TTC549 (cell line): Measurements from ENCODE around the gene BLOC1S2.
"Not testable (repeated sequence)": the region's sequence is repeated elsewhere in the genome, so short reads cannot be mapped to it uniquely, and the experiment has no call there.

Experiments
- FAIRE-seq: peaks from 2 replicates; lab custom pipeline; 2012; peaks lifted over from hg19 to GRCh38; lab: Jason Lieb, UNC

Gene BLOC1S2

GRCh38 chr10:100286051-100287033 lies at the start of gene BLOC1S2:
Gene BLOC1S2, minus strand, starts transcription at chr10:100286680. Its CDS starts 21 bp downstream, at chr10:100286659.
- no peak for FAIRE-seq

GRCh38 chr10:100334762-100335161 lies 48.3 kb upstream of the BLOC1S2 start:
- no peak for FAIRE-seq

- no peak for FAIRE-seq
Measured at GRCh38 chr10:100333661-100334440, 47.4 kb upstream of the BLOC1S2 start.

- FAIRE-seq = no peak
Measured at GRCh38 chr10:100333106-100333505, 46.6 kb upstream of the BLOC1S2 start.

- FAIRE-seq = no peak
Measured at GRCh38 chr10:100330079-100330478, 43.6 kb upstream of the BLOC1S2 start, which contains the start of gene PKD2L1. Gene PKD2L1, minus strand, starts transcription at chr10:100330228. Its CDS starts 125 bp downstream, at chr10:100330103.

- FAIRE-seq = no peak
Measured at GRCh38 chr10:100328198-100328597, 41.7 kb upstream of the BLOC1S2 start.

GRCh38 chr10:100327718-100328009 lies 41.2 kb upstream of the BLOC1S2 start:
- FAIRE-seq = no peak

GRCh38 chr10:100327007-100327717 lies 40.7 kb upstream of the BLOC1S2 start:
- no peak for FAIRE-seq

GRCh38 chr10:100325158-100325557 lies 38.7 kb upstream of the BLOC1S2 start:
- no peak for FAIRE-seq

- FAIRE-seq = no peak
Measured at GRCh38 chr10:100319707-100320402, 33.4 kb upstream of the BLOC1S2 start.

GRCh38 chr10:100318207-100318606 lies 31.7 kb upstream of the BLOC1S2 start:
- no peak for FAIRE-seq

GRCh38 chr10:100315615-100316014 lies 29.1 kb upstream of the BLOC1S2 start:
- no peak for FAIRE-seq

GRCh38 chr10:100311298-100311697 lies 24.8 kb upstream of the BLOC1S2 start:
- FAIRE-seq = no peak

- FAIRE-seq = no peak
Measured at GRCh38 chr10:100307684-100308083, 21.2 kb upstream of the BLOC1S2 start.

GRCh38 chr10:100306861-100307260 lies 20.4 kb upstream of the BLOC1S2 start:
- no peak for FAIRE-seq

GRCh38 chr10:100304414-100304813 lies 17.9 kb upstream of the BLOC1S2 start:
- FAIRE-seq = no peak

- peak; percentile 83 for FAIRE-seq
Measured at GRCh38 chr10:100303724-100304319, 17.3 kb upstream of the BLOC1S2 start.

- not testable (repeated sequence) for FAIRE-seq
Measured at GRCh38 chr10:100301123-100301522, 14.6 kb upstream of the BLOC1S2 start.

- FAIRE-seq = no peak
Measured at GRCh38 chr10:100297242-100297641, 10.8 kb upstream of the BLOC1S2 start.

- FAIRE-seq = no peak
Measured at GRCh38 chr10:100293066-100293465, 6.6 kb upstream of the BLOC1S2 start.

- FAIRE-seq = not testable (repeated sequence)
Measured at GRCh38 chr10:100292300-100292699, 5.8 kb upstream of the BLOC1S2 start.
